Epithelial cell of esophagus (primary cell): ENCODE measurements around the gene ARHGAP44.

Source experiments
- DNase-seq: peaks from one replicate; pipeline ENCODE4 v3.0.0; 2010; ENCODE audit warnings: low read depth
- H3K4me3 ChIP-seq: 2 replicates; pipeline ENCODE4 v1.5.1; 2011; ENCODE audit warnings: mild to moderate bottlenecking, low read length, control low read depth
- CTCF ChIP-seq: IDR thresholded peaks from 2 replicates; pipeline ENCODE4 v1.5.1; 2011; ENCODE audit warnings: low read depth, mild to moderate bottlenecking, low read length, control low read depth, inconsistent platforms; ENCODE audit not compliant: insufficient read depth; ENCODE audit errors: missing control alignments

The ARHGAP44 gene

GRCh38 chr17:13017655-13018459 is 228.6 kb downstream of the ARHGAP44 start, which contains the start of gene ELAC2:
Gene ELAC2 (minus strand): TSS chr17:13018027. CDS start chr17:13017947, 80 bp downstream.
- peak; percentile 99 for DNase-seq
- H3K4me3 ChIP-seq = peak within 1 kb of the TSS; percentile 87

GRCh38 chr17:13024016-13024415 is 234.7 kb downstream of the ARHGAP44 start:
- no peak overlapping the region for H3K4me3 ChIP-seq
- no peak for DNase-seq

More at GRCh38 chr17:13017655-13018459, 228.6 kb downstream of the ARHGAP44 start, which contains the start of gene ELAC2:
- no peak for TF ChIP-seq CTCF

GRCh38 chr17:13024526-13025257 is 235.4 kb downstream of the ARHGAP44 start:
- peak; percentile 98 for TF ChIP-seq CTCF
- peak; percentile 56 for DNase-seq
- no peak overlapping the region for H3K4me3 ChIP-seq

More at GRCh38 chr17:13024016-13024415, 234.7 kb downstream of the ARHGAP44 start:
- no peak for TF ChIP-seq CTCF

GRCh38 chr17:13025258-13025627 is 235.9 kb downstream of the ARHGAP44 start:
- DNase-seq = no peak
- H3K4me3 ChIP-seq = no peak overlapping the region
- TF ChIP-seq CTCF = no peak

DNA sequence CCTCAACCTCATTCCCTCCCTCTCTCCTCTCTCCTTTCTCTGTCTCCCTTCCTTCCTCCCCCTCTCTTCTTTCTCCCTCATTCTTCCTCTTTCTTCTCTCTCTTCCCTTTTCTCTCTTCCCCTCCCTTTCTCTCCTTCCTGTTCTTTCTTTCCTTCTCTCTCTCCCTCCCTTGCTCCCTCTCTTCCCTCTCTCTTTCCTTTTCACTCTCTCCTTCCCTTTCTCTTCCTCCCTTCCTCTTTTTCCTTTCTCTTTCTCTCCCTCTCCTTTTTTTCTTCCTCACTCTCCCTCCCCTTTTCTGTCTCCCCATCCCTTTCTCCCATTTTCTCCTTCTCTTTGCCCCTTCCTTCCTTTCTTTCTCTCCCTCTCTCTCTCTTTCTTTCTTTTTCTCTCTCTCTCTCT is 236.4 kb downstream of the ARHGAP44 start:
- DNase-seq = no peak
- no peak for TF ChIP-seq CTCF
- H3K4me3 ChIP-seq = no peak overlapping the region

GRCh38 chr17:13027246-13027645 is 237.9 kb downstream of the ARHGAP44 start:
- no peak for DNase-seq
- no peak for TF ChIP-seq CTCF
- H3K4me3 ChIP-seq = no peak overlapping the region
